ENCODE measurements around the gene RNF157.
"Not testable (repeated sequence)": the region's sequence is repeated elsewhere in the genome, so short reads cannot be mapped to it uniquely, and the experiment has no call there.

RNF157 gene

DNA sequence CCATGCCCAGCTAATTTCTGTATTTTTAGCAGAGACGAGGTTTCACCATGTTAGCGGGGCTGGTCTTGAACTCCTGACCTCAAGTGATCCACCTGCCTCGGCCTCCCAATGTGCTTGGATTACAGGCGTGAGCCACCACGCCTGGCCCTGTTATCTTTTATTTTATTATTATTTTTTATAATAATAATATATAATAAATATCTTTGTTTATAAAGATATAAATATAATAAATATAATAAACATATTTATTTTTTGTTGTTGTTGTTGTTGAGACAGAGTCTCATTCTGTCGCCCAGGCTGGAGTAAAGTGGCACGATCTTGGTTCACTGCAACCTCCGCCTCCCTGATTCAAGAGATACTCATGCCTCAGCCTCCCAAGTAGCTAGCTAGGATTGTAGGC lies 7.0 kb upstream of the RNF157 start:
- H3K4me3 ChIP-seq (ENCODE audit: low read depth, low read length), result no peak overlapping the region
- TF ChIP-seq, protein P1, sequence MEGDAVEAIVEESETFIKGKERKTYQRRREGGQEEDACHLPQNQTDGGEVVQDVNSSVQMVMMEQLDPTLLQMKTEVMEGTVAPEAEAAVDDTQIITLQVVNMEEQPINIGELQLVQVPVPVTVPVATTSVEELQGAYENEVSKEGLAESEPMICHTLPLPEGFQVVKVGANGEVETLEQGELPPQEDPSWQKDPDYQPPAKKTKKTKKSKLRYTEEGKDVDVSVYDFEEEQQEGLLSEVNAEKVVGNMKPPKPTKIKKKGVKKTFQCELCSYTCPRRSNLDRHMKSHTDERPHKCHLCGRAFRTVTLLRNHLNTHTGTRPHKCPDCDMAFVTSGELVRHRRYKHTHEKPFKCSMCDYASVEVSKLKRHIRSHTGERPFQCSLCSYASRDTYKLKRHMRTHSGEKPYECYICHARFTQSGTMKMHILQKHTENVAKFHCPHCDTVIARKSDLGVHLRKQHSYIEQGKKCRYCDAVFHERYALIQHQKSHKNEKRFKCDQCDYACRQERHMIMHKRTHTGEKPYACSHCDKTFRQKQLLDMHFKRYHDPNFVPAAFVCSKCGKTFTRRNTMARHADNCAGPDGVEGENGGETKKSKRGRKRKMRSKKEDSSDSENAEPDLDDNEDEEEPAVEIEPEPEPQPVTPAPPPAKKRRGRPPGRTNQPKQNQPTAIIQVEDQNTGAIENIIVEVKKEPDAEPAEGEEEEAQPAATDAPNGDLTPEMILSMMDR (IDR thresholded peaks at IDR 0.05; ENCODE audit: low read depth, low read length), result no peak

DNA sequence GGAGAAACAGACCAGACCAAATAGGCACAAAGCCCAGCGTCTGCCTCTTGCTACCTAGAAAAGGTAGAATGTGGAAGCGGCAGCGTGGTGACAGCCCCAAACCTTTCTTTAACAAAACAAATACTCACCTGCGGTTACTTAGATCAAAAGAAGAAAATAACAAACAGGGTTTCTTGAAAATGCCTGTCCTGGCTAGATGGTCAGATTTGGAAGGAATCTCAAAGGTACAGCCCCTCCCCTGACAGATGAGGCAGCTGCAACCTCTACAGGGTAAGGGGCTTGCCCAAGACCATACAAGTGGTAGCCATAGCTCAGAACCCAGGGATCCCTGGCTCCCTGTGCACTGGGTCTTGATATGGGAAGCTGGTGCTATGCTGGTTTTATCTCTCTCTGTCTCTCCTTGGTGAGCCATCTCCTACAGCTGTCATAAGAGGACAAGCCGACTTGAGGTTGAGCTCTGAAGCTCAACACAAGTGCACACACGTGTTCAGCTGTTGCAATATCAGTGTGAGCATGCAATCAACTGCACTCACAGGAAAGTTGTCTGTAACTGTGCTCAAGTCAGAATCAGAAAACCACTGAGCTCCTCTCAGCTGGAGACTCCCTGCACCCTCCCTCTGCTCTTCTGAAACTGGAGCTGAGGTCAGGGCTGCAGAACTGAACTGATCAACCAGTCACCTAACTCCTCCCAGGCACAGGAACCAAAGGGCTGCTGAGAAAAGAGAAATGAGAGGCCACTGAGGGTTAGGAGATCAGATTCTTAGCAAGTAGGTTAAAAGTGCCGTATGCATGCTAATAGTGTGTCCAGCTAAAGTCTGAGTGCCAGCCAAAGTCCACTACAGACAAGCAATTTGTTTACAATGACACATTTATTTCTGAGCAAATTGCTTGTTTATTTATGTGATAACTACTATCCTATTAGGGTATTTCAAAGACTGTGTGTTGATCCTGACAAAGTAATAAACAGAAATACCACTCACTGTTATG lies 6.1 kb upstream of the RNF157 start:
- H3K4me3 ChIP-seq (ENCODE audit: low read depth, low read length), result no peak overlapping the region
- TF ChIP-seq, protein P1 (IDR thresholded peaks at IDR 0.05; ENCODE audit: low read depth, low read length), result no peak

DNA sequence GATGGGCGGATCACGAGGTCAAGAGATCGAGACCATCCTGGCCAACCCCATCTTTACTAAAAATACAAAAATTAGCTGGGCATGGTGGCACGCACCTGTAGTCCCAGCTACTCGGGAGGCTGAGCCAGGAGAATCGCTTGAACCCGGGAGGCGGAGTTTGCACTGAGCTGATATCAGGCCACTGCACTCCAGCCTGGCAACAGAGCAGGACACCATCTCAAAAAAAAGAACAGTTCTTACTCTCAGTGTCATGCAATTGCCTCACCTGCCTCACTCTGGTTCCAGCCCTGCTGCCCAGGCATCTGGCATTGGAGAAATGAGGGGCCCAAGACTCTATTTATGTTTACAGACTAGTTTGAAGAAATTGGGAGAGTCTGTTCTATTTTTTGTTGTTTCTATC lies 4.4 kb upstream of the RNF157 start:
- not testable (repeated sequence) for H3K4me3 ChIP-seq (ENCODE audit: low read depth, low read length)

DNA sequence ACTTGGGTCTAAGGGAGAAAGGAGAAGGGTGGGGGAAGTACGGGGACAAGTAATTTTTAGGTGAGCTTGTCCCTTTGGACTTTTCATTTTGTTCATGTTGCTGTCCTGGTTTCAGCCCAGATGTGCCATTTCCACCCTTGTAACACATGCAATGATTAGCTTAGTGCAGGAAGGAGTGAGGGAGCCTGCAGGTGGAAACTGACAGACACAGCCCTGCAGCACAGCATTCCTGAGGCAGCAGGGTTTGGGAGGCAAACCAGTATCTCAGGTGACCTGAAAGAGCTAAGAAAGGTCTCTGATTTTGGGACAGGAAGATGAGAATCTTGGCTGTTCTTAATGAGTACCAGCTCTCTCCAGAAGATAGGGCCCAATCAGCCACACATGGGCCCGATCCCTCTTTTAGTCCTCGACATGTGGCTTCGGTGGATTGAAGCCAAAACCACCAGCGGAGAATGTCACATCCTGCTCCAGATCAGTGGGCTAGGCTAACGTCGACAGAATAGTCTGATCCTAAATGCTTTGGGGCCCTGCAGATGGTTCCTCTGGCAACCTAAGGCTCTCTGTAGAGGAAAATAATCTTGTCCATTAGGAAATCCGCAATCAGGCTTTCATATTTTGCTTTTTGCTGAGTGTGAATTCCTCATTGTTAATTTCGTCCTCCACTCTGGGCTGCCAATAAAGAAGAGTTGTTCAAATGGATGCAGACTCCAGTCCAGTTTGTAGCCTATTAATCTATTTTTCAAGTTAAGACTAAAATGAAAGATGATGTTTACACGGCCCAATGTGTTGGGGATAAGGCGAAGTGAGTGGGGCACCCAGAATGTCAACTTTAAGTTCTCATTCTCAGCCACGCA lies 3.8 kb upstream of the RNF157 start:
- H3K4me3 ChIP-seq (ENCODE audit: low read depth, low read length), result no peak overlapping the region
- TF ChIP-seq, protein P1 (IDR thresholded peaks at IDR 0.05; ENCODE audit: low read depth, low read length), result no peak

DNA sequence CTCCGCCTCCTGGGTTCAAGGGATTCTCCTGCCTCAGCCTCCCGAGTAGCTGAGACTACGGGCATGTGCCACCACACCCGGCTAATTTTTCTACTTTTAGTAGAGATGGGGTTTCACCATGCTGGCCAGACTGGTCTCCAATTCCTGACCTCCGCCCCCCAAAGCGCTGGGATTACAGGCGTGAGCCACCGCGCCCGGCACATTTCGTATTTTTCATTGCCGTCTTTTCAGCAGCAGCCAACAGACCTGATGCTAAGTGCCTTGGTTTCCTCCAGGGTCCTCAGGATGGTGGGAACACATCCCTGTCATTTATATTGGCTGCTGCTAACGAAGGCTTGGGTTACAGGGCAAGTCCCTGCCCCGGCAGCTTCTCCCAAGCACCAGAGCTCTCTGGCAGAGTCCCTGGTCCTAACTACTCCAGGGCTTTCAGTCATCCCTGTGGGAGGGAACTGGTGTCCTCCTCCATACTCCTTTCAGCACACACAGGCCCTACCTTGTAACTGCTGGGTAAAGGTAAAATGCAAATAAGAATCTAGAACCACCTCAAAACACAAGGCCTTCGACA lies 1.5 kb upstream of the RNF157 start:
- H3K4me3 ChIP-seq (ENCODE audit: low read depth, low read length), result no peak overlapping the region; the same call in 1 of the 2 replicates
- TF ChIP-seq, protein P1 (IDR thresholded peaks at IDR 0.05; ENCODE audit: low read depth, low read length), result no peak

DNA sequence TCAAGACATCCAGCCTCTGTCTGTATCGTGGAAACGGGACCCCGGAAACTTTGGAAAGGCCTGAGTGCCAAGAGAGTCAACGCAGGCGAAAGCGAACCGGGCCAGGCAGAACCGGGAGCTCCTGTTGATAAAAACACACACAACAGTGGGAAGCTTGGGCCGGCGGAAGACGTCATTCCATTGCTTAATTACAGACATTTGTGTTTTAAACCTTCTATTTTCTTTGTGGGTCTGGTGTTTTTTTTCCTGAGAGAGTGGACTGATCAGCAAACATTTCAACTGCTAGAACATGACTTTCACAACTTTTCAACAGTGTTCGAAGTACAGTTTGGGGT lies 878 bp upstream of the RNF157 start:
- TF ChIP-seq, protein P1 (IDR thresholded peaks at IDR 0.05; ENCODE audit: low read depth, low read length), result no peak
- H3K4me3 ChIP-seq (ENCODE audit: low read depth, low read length), result peak overlapping the region; percentile 62

DNA sequence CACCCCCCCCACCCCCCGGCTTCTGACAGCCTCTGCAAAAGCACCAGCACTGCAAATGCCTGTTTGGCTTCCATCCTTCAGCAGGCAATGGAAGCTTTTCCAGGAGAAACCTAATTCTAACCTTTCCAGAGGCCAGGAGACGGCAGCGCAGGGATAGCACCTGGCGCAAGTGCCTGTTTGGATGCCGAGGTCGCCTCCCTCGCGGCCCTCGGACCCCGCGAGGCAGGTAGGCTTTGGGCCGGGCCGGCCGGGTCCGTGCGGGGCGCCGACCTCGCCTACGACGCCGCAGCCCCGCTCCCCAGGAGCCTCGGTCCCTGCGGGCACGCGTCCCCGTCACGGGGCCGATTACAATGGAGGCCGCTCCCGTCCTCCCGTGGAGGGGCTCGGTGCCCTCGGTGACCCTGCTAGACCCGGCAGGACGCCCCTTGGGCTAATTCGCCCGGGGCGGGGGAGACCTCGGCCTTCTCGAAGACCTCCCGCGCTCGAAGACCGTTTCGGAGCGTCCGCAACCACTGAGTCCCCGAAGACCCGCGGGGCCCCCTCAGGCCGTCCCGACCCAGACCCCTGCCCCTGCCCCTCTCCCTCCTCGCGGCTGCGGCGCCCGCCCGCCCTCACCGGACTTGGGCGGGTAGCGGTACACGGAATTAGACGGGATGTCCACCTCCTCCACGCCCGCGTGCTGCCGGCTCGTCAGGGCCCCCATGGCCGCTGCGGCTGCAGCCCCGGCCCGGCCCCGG lies 587 bp downstream of the RNF157 start:
- peak overlapping the region; percentile 46 for H3K4me3 ChIP-seq (ENCODE audit: low read depth, low read length)
- TF ChIP-seq, protein P1 (IDR thresholded peaks at IDR 0.05; ENCODE audit: low read depth, low read length), result no peak

All from WI38 (cell line).